Measurements from ENCODE around the gene ADSL.
"Not testable (repeated sequence)": the region's sequence is repeated elsewhere in the genome, so short reads cannot be mapped to it uniquely, and the experiment has no call there.

ADSL gene

DNA sequence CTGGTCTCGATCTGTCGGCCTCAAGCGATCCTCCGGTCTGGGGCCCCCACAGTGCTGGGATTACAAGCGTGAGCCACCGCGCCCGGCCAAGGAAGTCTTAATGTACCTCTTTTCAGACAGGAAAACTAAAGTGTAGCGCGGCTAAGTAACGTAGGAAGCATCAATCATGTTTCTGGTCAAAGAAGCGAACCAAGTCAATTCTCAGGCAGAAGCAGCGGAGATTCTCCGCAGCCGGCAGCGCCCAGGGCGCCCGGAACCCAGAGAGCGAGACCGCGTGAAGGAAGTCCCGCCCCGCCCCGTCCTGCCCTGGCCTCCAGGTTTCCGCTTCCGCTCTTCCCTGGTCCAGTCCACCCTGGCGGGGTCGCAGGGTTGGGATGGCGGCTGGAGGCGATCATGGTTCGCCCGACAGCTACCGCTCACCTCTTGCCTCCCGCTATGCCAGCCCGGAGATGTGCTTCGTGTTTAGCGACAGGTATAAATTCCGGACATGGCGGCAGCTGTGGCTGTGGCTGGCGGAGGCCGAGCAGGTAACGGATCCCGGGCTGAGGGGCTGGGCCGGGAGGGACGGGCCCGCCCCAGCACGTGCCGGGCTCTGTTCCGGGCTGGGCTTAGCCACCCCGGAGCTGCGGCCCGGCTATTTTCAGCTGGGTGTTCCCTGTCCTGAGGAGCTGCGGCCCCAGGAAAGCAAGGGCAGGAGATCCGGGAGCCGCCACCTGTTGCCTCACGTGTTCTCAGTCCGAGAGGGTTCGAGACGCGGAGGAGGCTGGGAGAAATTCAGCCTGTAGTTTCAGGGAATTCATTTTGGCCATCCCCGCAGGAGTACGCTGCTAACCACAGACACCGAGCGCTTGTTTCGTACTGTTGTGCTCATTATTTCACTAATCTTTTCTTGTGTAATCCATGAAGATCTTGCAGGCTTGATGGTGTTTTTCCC lies at the start of gene ADSL:
Gene ADSL, plus strand, starts transcription at position 316 of the 934 bp plus-strand sequence. Its CDS starts 59 bp downstream, at position 375.
- DNase-seq (ENCODE audit: low spot score), result peak; percentile 96

DNA sequence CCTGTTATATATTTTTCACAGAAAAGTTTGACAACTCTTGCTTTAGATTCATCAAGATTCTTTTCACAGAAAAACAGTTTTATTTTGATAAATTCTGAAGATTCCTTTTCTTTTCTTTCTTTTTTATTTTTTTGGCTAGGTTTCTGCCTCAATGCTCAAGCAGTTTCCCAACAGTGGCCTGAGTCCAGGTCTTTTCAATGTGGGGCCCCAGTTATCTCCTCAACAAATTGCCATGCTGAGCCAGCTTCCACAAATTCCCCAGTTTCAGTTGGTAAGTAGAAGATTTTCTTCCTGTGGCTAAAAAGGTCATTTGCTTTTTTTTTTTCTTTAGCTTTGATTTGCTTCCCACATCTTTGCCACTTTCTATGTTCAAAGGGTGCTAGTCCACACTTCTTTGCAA lies 46.0 kb upstream of the ADSL start:
- no peak for DNase-seq (ENCODE audit: low spot score)

DNA sequence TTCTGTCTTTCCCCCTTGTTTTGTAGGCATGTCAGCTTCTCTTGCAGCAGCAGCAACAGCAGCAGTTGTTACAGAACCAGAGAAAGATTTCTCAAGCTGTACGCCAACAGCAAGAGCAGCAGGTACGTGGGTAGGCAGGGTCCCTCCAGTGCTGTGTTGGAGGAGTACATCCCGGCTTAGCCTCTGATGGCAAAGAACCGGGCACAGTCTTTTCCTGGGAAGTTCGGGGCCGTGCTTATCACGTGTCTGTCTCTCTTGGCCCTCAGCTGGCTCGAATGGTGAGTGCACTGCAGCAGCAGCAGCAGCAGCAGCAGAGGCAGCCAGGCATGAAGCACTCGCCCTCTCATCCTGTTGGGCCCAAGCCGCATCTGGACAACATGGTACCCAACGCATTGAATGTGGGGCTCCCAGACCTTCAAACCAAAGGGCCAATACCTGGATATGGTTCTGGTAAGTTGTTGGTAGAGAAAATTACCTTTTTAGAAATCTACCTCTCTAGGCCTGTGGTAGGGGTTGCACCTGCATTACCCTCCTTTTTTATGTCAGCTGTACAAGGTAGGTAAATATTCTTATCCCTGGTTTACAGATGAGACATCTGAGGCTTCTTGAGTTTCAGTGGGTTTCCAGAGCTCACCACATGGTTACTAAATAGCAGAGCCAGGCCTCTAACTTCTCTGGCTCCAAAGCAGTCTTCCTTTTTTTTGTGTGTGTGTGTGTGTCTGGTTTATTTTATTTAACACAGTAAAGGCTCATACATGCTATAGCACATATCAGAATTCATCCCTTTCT lies 45.2 kb upstream of the ADSL start:
- DNase-seq (ENCODE audit: low spot score), result no peak

GRCh38 chr22:40302149-40302548 lies 44.2 kb upstream of the ADSL start:
- no peak for DNase-seq (ENCODE audit: low spot score)

DNA sequence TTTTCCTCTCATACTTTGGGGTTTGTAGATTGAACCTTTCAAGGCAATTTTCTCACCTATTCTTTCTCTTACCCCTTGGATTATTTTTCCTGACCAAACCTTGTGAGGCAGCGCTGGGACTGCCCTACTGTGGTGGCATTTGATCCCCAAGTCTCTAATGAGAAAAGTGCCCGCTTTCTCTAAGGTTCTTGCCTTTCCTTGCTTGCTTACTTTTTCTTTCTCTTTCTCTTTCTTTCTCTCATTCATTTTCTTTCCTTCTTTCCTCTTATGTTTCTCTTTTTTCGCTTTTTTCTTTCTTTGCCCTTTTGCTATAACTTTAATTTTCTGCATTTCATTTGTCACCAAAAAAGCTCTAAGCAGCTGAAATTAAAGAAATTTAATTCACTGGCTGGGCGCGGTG lies 40.7 kb upstream of the ADSL start:
- no peak for DNase-seq (ENCODE audit: low spot score)

- no peak for DNase-seq (ENCODE audit: low spot score)
These were observed 37.2 kb upstream of the ADSL start for GRCh38 chr22:40308999-40309573.

GRCh38 chr22:40309631-40310030 lies 36.7 kb upstream of the ADSL start:
- DNase-seq (ENCODE audit: low spot score), result no peak

DNA sequence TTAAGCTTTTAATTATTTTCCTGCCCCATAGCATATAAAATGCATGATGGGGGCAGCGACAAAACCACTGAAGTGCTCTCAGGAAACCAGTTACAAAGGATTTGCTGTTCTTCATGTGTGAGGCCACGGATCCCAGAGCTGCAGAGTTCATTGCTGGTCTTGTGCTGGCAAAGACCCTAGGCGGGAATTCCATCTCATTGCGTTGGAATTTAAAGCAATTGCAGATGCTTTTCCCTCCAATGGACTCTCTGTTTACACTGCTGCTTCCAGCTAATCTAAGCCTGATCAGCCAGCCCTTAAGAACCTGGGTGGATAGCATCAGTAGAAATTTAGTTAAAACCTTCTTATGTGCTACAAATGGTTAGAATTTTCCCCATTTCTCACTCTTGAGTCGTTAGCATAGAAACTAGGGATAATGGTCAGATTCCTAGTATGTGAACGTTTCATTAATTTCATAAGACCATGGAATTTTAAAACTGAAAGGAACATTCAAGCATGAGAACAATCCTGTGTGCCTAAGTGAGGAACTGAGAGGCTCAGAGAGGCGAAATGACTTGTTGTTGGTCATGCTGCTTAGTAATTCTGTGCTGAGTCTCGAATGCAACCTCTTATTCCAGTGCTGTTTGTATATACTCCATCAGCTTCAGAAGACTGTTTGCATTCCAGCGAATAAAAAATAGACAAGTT lies 36.1 kb upstream of the ADSL start:
- no peak for DNase-seq (ENCODE audit: low spot score)

DNA sequence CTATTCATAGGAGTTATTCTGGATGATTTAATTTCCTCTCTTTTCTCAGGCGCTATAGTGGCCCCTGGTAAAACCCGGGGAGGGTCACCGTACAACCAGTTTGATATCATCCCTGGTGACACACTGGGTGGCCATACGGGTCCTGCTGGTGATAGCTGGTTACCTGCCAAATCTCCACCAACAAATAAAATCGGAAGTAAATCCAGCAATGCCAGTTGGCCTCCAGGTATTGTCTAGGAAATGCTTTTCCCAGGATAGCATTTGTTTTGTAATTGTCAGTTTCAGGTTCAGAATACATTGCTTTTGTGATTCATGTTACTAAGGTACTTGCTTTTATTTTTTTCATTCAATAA lies 35.6 kb upstream of the ADSL start:
- no peak for DNase-seq (ENCODE audit: low spot score)

DNA sequence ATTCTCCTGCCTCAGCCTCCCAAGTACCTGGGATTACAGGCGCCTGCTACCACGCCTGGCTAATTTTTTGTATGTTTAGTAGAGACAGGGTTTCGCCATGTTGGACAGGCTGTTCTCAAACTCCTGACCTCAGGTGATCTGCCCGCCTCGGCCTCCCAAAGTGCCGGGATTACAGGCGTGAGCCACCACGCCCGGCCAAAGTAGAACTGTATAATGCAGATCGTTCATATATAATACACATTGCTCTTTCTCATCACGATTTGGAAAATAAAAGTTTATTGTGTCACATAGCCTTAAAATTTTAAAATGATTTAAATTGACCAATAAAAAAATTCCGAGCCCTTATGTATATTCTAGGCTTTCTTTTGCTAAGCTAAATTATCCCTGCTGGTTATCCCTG lies 34.7 kb upstream of the ADSL start:
- DNase-seq (ENCODE audit: low spot score), result not testable (repeated sequence)

GRCh38 chr22:40312050-40312449 lies 34.2 kb upstream of the ADSL start:
- DNase-seq (ENCODE audit: low spot score), result no peak

DNA sequence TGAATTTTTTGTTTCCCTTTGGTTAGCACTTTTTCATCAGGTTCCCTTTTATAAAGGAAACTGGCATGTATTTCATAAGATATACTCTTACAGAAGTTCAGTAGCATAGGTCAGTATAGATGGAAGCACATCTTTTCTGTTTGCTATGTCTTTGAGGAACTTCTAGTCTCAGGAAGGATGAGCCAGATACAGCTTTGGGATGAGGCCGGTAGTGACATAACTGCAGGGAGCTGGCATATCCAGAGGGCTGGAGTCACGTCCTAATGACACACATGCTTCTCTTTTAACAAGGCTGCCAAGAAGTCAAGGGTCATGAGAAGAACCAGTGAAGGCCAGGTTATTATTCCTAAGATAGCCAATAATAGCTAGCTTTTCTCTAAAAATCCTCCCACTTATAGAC lies 33.3 kb upstream of the ADSL start:
- no peak for DNase-seq (ENCODE audit: low spot score)

GRCh38 chr22:40314041-40314440 lies 32.3 kb upstream of the ADSL start:
- no peak for DNase-seq (ENCODE audit: low spot score)

DNA sequence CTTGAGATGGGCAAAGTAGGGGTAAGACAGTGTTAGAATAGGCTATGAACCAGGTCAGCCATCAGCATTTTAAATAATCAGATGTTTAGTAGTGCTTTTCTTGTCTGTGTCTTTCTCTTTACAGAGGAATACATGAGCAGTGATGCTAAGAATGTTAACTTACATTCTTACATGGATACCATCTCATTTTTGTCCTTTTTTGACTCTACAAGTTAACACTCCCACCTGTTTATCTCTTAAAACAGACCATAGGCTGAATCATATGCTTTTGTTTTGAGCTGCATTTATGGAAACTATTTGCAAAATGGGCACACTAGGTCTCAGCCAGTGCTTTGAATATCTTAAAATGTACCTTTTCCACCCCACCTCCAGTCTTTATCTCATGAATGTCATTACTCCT lies 25.6 kb upstream of the ADSL start:
- DNase-seq (ENCODE audit: low spot score), result no peak

DNA sequence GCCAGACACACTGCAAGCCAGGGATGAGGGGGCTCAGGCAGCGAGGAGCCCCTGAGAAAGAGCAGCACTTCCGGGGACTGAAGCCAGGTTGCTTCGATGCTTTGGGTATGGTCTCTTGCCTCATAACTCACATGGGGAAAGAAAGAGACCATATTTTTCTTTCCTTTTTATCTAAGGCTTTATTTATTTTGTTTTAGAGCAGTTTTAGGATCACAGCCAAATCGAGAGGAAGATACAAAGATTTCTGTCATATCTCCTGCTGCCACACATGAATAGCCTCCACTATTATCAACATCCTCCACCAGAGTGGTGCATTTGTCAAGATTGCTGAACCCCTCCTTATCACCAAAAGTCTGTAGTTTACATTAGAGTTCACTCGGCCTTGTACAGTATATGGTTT lies 24.3 kb upstream of the ADSL start:
- DNase-seq (ENCODE audit: low spot score), result no peak

DNA sequence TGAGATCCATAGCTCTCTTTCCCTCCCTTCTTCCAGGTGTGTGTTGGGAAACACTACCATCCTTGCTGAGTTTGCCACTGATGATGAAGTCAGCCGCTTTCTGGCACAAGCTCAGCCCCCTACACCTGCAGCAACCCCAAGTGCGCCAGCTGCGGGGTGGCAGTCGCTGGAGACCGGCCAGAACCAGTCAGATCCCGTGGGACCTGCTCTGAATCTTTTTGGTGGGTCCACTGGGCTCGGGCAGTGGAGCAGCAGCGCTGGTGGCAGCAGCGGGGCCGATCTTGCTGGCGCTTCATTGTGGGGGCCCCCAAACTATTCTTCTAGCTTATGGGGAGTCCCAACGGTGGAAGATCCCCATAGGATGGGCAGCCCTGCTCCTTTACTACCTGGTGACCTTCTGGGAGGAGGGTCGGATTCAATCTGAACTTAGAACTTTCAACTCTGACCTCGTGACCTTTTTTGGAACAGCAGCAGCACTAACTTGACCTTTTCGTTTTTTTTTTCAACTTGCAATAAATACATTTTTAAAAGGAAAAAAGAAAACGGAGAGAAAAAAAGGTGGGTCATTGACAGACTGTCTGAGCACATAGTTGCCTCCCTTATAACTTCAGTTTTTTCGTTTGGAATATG lies 23.4 kb upstream of the ADSL start:
- DNase-seq (ENCODE audit: low spot score), result no peak

DNA sequence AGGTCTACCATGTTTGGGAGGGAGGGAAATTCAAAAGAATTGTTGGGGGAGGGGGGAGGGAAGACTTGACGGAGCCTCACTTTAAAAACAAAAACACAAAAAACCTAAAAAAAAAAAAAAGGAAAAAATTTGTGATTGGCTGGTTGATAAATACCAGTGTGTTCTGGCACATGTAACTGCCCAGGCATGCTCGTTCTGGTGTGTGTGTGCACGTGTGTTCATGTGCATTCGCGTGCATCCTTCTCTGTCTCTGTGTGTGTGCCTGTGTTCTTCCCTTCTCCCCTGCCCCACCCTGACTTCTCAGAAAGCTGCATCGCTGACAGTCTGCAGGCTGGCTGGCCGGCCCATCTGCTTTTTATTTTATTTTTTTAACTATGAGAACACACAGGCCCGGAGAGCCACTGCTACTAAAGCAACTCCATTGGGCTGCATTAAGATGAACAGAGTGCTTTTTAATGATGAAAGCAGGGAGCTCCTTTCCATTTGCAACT lies 22.6 kb upstream of the ADSL start:
- DNase-seq (ENCODE audit: low spot score), result no peak

GRCh38 chr22:40324468-40325305 lies 21.6 kb upstream of the ADSL start:
- DNase-seq (ENCODE audit: low spot score), result no peak

- no peak for DNase-seq (ENCODE audit: low spot score)
These were observed 21.0 kb upstream of the ADSL start for GRCh38 chr22:40325315-40325714.

- no peak for DNase-seq (ENCODE audit: low spot score)
These were observed 19.2 kb upstream of the ADSL start for GRCh38 chr22:40326905-40327735.

Measured in left forelimb (tissue), 1 donor.